ENCODE data around the gene CPNE4.

GRCh38 chr3:131535596-131535995, 499.2 kb downstream of the CPNE4 start:
- TF ChIP-seq CTCF (IDR thresholded peaks at IDR 0.05) (no peak), POLR2A (IDR thresholded peaks at IDR 0.05) (no peak)
